GM21786 (cell line): ENCODE results near the gene NETO2.
"Not testable (repeated sequence)": the region's sequence is repeated elsewhere in the genome, so short reads cannot be mapped to it uniquely, and the experiment has no call there.

ENCODE experiments used
- ATAC-seq: cut with Tn5 transposase; IDR thresholded peaks from one replicate; pipeline ENCODE4 v1.9.1; 2021; ENCODE audit not compliant: unreplicated experiment

The NETO2 gene

GRCh38 chr16:47067203-47067602 is 76.5 kb downstream of the NETO2 start:
- ATAC-seq = no peak

GRCh38 chr16:47065766-47066688 is 77.7 kb downstream of the NETO2 start:
- no peak for ATAC-seq

- no peak for ATAC-seq
Measured at GRCh38 chr16:47064775-47065174, 79.0 kb downstream of the NETO2 start.

- no peak for ATAC-seq
Measured at GRCh38 chr16:47063011-47063724, 80.6 kb downstream of the NETO2 start.

- ATAC-seq = no peak
Measured at GRCh38 chr16:47061204-47061603, 82.5 kb downstream of the NETO2 start.

GRCh38 chr16:47060596-47060995 is 83.1 kb downstream of the NETO2 start:
- ATAC-seq = no peak

- ATAC-seq = no peak
Measured at GRCh38 chr16:47059991-47060390, 83.8 kb downstream of the NETO2 start.

- ATAC-seq = not testable (repeated sequence)
Measured at GRCh38 chr16:47059130-47059529, 84.6 kb downstream of the NETO2 start.

- ATAC-seq = no peak
Measured at GRCh38 chr16:47058295-47059086, 85.3 kb downstream of the NETO2 start.

GRCh38 chr16:47057630-47057993 is 86.1 kb downstream of the NETO2 start:
- ATAC-seq = no peak

- ATAC-seq = no peak
Measured at GRCh38 chr16:47056688-47057629, 86.8 kb downstream of the NETO2 start.

- not testable (repeated sequence) for ATAC-seq
Measured at GRCh38 chr16:47056061-47056460, 87.7 kb downstream of the NETO2 start.

- ATAC-seq = no peak
Measured at GRCh38 chr16:47055136-47055885, 88.4 kb downstream of the NETO2 start.

GRCh38 chr16:47054306-47054705 is 89.4 kb downstream of the NETO2 start:
- no peak for ATAC-seq

GRCh38 chr16:47053895-47054294 is 89.8 kb downstream of the NETO2 start:
- ATAC-seq = no peak

- no peak for ATAC-seq
Measured at GRCh38 chr16:47052666-47053640, 90.8 kb downstream of the NETO2 start.

GRCh38 chr16:47051031-47051430 is 92.7 kb downstream of the NETO2 start:
- ATAC-seq = no peak

GRCh38 chr16:47049901-47050583 is 93.7 kb downstream of the NETO2 start:
- no peak for ATAC-seq
